GM12878 (cell line): ENCODE results near the gene IL18R1. TPM values are rescaled to one million over a fixed set of nuclear protein-coding genes. Genes with fewer than 3 reads are reported as not detected.

Experiments
- ATAC-seq: fragments of 200-7000 bp; cut with Tn5 transposase; 3 replicates; pipeline ENCODE4 v1.9.1; 2020; ENCODE audit warnings: mild to moderate bottlenecking, moderate library complexity
- BruUV-seq: library from RNA; stranded (reverse); fragments of 400-500 nt; replicated peaks from 2 replicates; lab custom pipeline; 2021; lab: Mats Ljungman, UMichigan
- CTCF ChIA-PET: fragments of 300-600 bp; sonication (Branson Sonifier 250); formaldehyde crosslinking; extraction: SDS; loops from one replicate; lab custom pipeline; 2021; ENCODE audit warnings: inconsistent platforms; lab: Yijun Ruan, JAX
- POLR2A ChIA-PET: fragments of 350-600 bp; formaldehyde crosslinking; extraction: SDS; loops from one replicate; lab custom pipeline; 2021; ENCODE audit warnings: inconsistent platforms; lab: Charles Lee
- RAD21 ChIA-PET: fragments of 300-600 bp; sonication (Branson Sonifier 250); formaldehyde crosslinking; loops from one replicate; lab custom pipeline; 2023; ENCODE audit warnings: antibody characterized with exemption; ENCODE audit not compliant: unreplicated experiment; lab: Charles Lee
- SMC1A ChIA-PET: fragments of 300-600 bp; sonication (Branson Sonifier 250); formaldehyde crosslinking; loops from one replicate; lab custom pipeline; 2023; ENCODE audit not compliant: unreplicated experiment, uncharacterized antibody; lab: Charles Lee
- DNase-seq: peaks from one replicate; pipeline ENCODE4 v3.0.0-alpha.2; 2011; ENCODE audit warnings: low read depth, low spot score
- FAIRE-seq: peaks from 3 replicates; lab custom pipeline; 2011; peaks lifted over from hg19 to GRCh38; lab: Jason Lieb, UNC
- H2AFZ ChIP-seq: 2 replicates; pipeline ENCODE4 v1.6.0; 2011; ENCODE audit warnings: low read depth, low read length, control low read depth; ENCODE audit not compliant: control insufficient read depth
- H3K27ac ChIP-seq: 2 replicates; pipeline ENCODE4 v1.5.1; 2011; ENCODE audit warnings: control low read depth; ENCODE audit not compliant: control insufficient read depth, insufficient read depth
- H3K27me3 ChIP-seq, 2 experiments: replicated peaks in 1 of 2; 2 replicates each; pipeline versions ENCODE4 v1.6.0 to v1.6.1; 2011; ENCODE audit warnings: low read length in 1 of 2; ENCODE audit not compliant: control insufficient read depth in 2 of 2, insufficient read depth in 2 of 2
- H3K36me3 ChIP-seq, 2 experiments: 2 replicates each; pipeline ENCODE4 v1.5.1; 2011; ENCODE audit warnings: low read length in 1 of 2; ENCODE audit not compliant: control insufficient read depth in 2 of 2, insufficient read depth in 2 of 2
- H3K4me1 ChIP-seq: 2 replicates; pipeline ENCODE4 v1.6.1; 2011; ENCODE audit warnings: mild to moderate bottlenecking, low read length, moderate library complexity, mixed read lengths; ENCODE audit not compliant: control insufficient read depth, insufficient read depth
- H3K4me2 ChIP-seq: 2 replicates; pipeline ENCODE4 v1.6.0; 2011; ENCODE audit warnings: control low read depth; ENCODE audit not compliant: control insufficient read depth, insufficient read depth
- H3K4me3 ChIP-seq: fragments of 200-600 bp; sonication (generic); 2 replicates; pipeline ENCODE4 v1.5.1; 2016
- H3K79me2 ChIP-seq: 2 replicates; pipeline ENCODE4 v1.6.0; 2011; ENCODE audit warnings: low read length; ENCODE audit not compliant: control insufficient read depth, insufficient read depth
- H3K9ac ChIP-seq: 2 replicates; pipeline ENCODE4 v1.8.0; 2011; ENCODE audit warnings: low read length, control low read depth, mixed read lengths; ENCODE audit not compliant: control insufficient read depth, insufficient read depth
- H3K9me3 ChIP-seq: replicated peaks from 3 replicates; pipeline ENCODE4 v1.5.1; 2011; ENCODE audit warnings: mild to moderate bottlenecking, low read length; ENCODE audit not compliant: control insufficient read depth, insufficient read depth
- H4K20me1 ChIP-seq: 2 replicates; pipeline ENCODE4 v1.6.0; 2011; ENCODE audit not compliant: control insufficient read depth, insufficient read depth
- BCL11A ChIP-seq: IDR thresholded peaks from 2 replicates; pipeline ENCODE4 v1.6.1; 2011; ENCODE audit warnings: low read depth, low read length
- BHLHE40 ChIP-seq, 2 experiments: fragments of 450-650 bp in 1 of 2; IDR thresholded peaks; 2 replicates each; pipeline ENCODE4 v1.6.1; 2011 to 2017; ENCODE audit warnings: low read depth in 2 of 2, borderline replicate concordance in 1 of 2, improper control_type of control experiment in 1 of 2, low read length in 1 of 2, mild to moderate bottlenecking in 1 of 2
- GABPA ChIP-seq: IDR thresholded peaks from 2 replicates; pipeline ENCODE4 v1.6.1; 2014; ENCODE audit warnings: antibody characterized with exemption, low read depth, mild to moderate bottlenecking, inconsistent platforms
- KAT2A ChIP-seq: conservative IDR thresholded peaks from 2 replicates; pipeline ENCODE4 v1.6.1; 2011; ENCODE audit warnings: low read depth, low read length; ENCODE audit not compliant: control insufficient read depth
- MEF2B ChIP-seq: fragments of 450-650 bp; IDR thresholded peaks from 2 replicates; pipeline ENCODE4 v1.6.1; 2018; ENCODE audit warnings: mild to moderate bottlenecking, moderate library complexity; ENCODE audit not compliant: partially characterized antibody, poor library complexity, severe bottlenecking
- NKRF ChIP-seq: fragments of 450-650 bp; conservative IDR thresholded peaks from 2 replicates; pipeline ENCODE4 v1.6.1; 2017; ENCODE audit warnings: mild to moderate bottlenecking, moderate library complexity
- RAD51 ChIP-seq: fragments of 450-650 bp; IDR thresholded peaks from 2 replicates; pipeline ENCODE4 v1.6.1; 2016; ENCODE audit warnings: moderate library complexity, mild to moderate bottlenecking, inconsistent platforms
- SIX5 ChIP-seq: IDR thresholded peaks from 2 replicates; pipeline ENCODE4 v1.6.1; 2011; ENCODE audit warnings: mild to moderate bottlenecking, low read depth, low read length, moderate library complexity; ENCODE audit not compliant: severe bottlenecking
- SMC3 ChIP-seq: IDR thresholded peaks from 2 replicates; pipeline ENCODE4 v1.6.1; 2011; ENCODE audit warnings: low read length, improper control_type of control experiment, borderline replicate concordance
- TCF3 ChIP-seq: IDR thresholded peaks from 2 replicates; pipeline ENCODE4 v1.6.1; 2012; ENCODE audit warnings: low read depth, mild to moderate bottlenecking, low read length, borderline replicate concordance; ENCODE audit not compliant: insufficient read depth
- ZBTB11 ChIP-seq: fragments of 450-650 bp; formaldehyde crosslinking; IDR thresholded peaks from 2 replicates; pipeline ENCODE4 v1.5.0; 2022; ENCODE audit warnings: mild to moderate bottlenecking, missing genetic modification characterization
- ZBTB4 ChIP-seq: fragments of 450-650 bp; formaldehyde crosslinking; IDR thresholded peaks from 2 replicates; pipeline ENCODE4 v1.4.0; 2022; ENCODE audit warnings: mild to moderate bottlenecking, moderate library complexity
- WGBS: methylation state at CpG from one replicate; pipeline ENCODE4 v1.1.6; 2016; ENCODE audit warnings: low lambda C conversion rate; ENCODE audit not compliant: insufficient replicate concordance, insufficient coverage; ENCODE audit errors: missing lambda C conversion rate; 5-methylcytosine and 5-hydroxymethylcytosine counted together
- in situ Hi-C: fragments of 300-500 bp; cut with MboI; formaldehyde crosslinking; loops from 9 replicates; pipeline ENCODE4 v1.14.3; 2018; ENCODE audit warnings: mixed read lengths
- intact Hi-C: fragments of 100-400 bp; cut with micrococcal nuclease; formaldehyde crosslinking; loops from one replicate; pipeline ENCODE4 v1.14.2; 2022; ENCODE audit not compliant: unreplicated experiment
- polyA plus RNA-seq, 11 experiments: library from polyadenylated mRNA; depleted of rRNA in 4 of 11; unstranded in 6 of 11; stranded (reverse) in 5 of 11; fragments of >200 nt; fragmentation: Nextera tagmentation in 4 of 11; fragmentation: Illumina TruSeq in 1 of 11; extraction: Ambion mirVana in 4 of 11; extraction: Trizol in 1 of 11; gene quantifications; 1 replicate in 1 of 11; 2 replicates in 10 of 11; pipeline versions ENCODE4 v1.2.1 to v1.2.3, GENCODE V29; 2011 to 2016; ENCODE audit warnings: inconsistent platforms in 2 of 11, missing spikeins in 2 of 11, low read depth in 1 of 11
- total RNA-seq, 4 experiments: library from RNA; depleted of rRNA in 3 of 4; stranded (reverse); fragments of >200 nt in 3 of 4; fragmentation: Illumina TruSeq in 1 of 4; extraction: Trizol in 1 of 4; gene quantifications; 2 replicates each; pipeline versions ENCODE4 v1.2.1 to v1.2.3, GENCODE V29; 2013 to 2021

Gene IL18R1
- total and polyA plus RNA-seq, 10 of the 15 experiments (the other 5 are each of a cell fraction or from before 2014, with no cell fraction given): 3.5 to 15.5 (median 11.1) TPM

- intact Hi-C loops: no loop called here
- in situ Hi-C loops: no loop called here
- Histone ChIP-seq H3K9me3 (no peaks in the 10 kb centered on the region), H3K4me1 (no peaks in the 10 kb centered on the region), H3K27me3 (no peaks in the 10 kb centered on the region), H3K27ac (no peak overlapping the region), H3K79me2 (no peaks in the 10 kb centered on the region), H3K4me3 (no peak overlapping the region), H2AFZ (no peak overlapping the region), H4K20me1 (no peaks in the 10 kb centered on the region)
- BruUV-seq: no TSS peak
- CTCF ChIA-PET: no interaction called here
- WGBS: 38% methylated on average over 4 of the region's 4 CpGs
- RAD21 ChIA-PET: no interaction called here
- DNase-seq: no peak
- TF ChIP-seq GABPA (no peak), NKRF (no peak), BHLHE40 (IDR thresholded peaks at IDR 0.05; ENCODE audit: borderline replicate concordance in 1 of 2, low read depth in 2 of 2, low read length in 1 of 2) (no peak), TCF3 (no peak), BCL11A (no peak), SIX5 (no peak), RAD51 (no peak), ZBTB4 (CRISPR knock-in tag) (no peak), KAT2A (no peak), ZBTB11 (no peak), SMC3 (no peak), MEF2B (no peak)
- TF ChIP-seq, all 136 proteins: peak for 0
- FAIRE-seq (no peak), ATAC-seq (no peak)
- SMC1A ChIA-PET: no interaction called here
- H3K36me3 ChIP-seq: no peaks in the 10 kb centered on the region
- no peak overlapping the region for H3K4me2 ChIP-seq
- H3K9ac ChIP-seq: no peak overlapping the region
- POLR2A ChIA-PET: no interaction called here
Observed at GRCh38 chr2:102345329-102345920, 10.2 kb upstream of the IL18R1 start.
